Vagina (tissue), 2 donors: ENCODE results near the gene PMEL. TPM values are rescaled to one million over a fixed set of nuclear protein-coding genes. Genes with fewer than 3 reads are reported as not detected.

Experiments used
- DNase-seq, 2 donors: peaks; one replicate each; pipeline ENCODE4 v3.0.0-alpha.2; 2017; ENCODE audit errors: extremely low spot score in 2 of 2
- H3K27ac ChIP-seq: fragments of 200-600 bp; sonication (generic); one replicate; pipeline ENCODE4 v1.5.1; 2019
- H3K27me3 ChIP-seq: fragments of 200-600 bp; sonication (generic); one replicate; pipeline ENCODE4 v1.5.1; 2019
- H3K36me3 ChIP-seq, 2 donors: fragments of 200-600 bp; sonication (generic); one replicate each; pipeline ENCODE4 v1.5.1; 2017 to 2019
- H3K4me1 ChIP-seq: fragments of 200-600 bp; sonication (generic); one replicate; pipeline ENCODE4 v1.5.1; 2019
- H3K4me3 ChIP-seq, 2 donors: fragments of 200-600 bp; sonication (generic); 1 replicate in 1 of 2; 2 replicates in 1 of 2; pipeline ENCODE4 v1.5.1; 2016 to 2019
- H3K9me3 ChIP-seq: fragments of 200-600 bp; sonication (generic); one replicate; pipeline ENCODE4 v1.5.1; 2019
- POLR2A ChIP-seq, 2 donors: fragments of 450-650 bp; IDR thresholded peaks; one replicate each; pipeline ENCODE4 v1.6.1; 2017; ENCODE audit warnings: antibody characterized with exemption in 2 of 2, mild to moderate bottlenecking in 2 of 2, moderate library complexity in 2 of 2
- POLR2AphosphoS5 ChIP-seq, 2 donors: sonication (generic); formaldehyde crosslinking; IDR thresholded peaks; one replicate each; pipeline ENCODE4 v1.9.0; 2017; ENCODE audit warnings: antibody characterized with exemption in 2 of 2, mild to moderate bottlenecking in 2 of 2, low read depth in 1 of 2; ENCODE audit not compliant: insufficient read depth in 1 of 2
- intact Hi-C: fragments of 100-400 bp; cut with DNase I; formaldehyde crosslinking; loops from one replicate; pipeline ENCODE4 v1.15.1; 2023
- total RNA-seq: library from RNA; depleted of rRNA; stranded (reverse); fragments of >200 nt; gene quantifications from one replicate; pipeline ENCODE4 v1.2.3, GENCODE V29; 2016
- TF ChIP-seq, protein P1 (sequence below), 3 experiments: fragments of 450-650 bp in 2 of 3; fragments of 200-600 bp in 1 of 3; sonication (generic) in 1 of 3; IDR thresholded peaks; one replicate each; pipeline ENCODE4 v1.5.1; 2017 to 2019; ENCODE audit warnings: antibody characterized with exemption in 3 of 3, mild to moderate bottlenecking in 2 of 3, moderate library complexity in 2 of 3

The PMEL gene
- total RNA-seq, 1 donor from 2014 or later: 1.2 TPM

GRCh38 chr12:55909513-55909884 lies 56.3 kb downstream of the PMEL start:
- H3K27ac ChIP-seq: no peak overlapping the region
- DNase-seq: no peak
- peaks cover 0 to 14% of the 10 kb centered on the region in 2 donors for H3K36me3 ChIP-seq
- intact Hi-C loops: no loop called here
- no peaks in the 10 kb centered on the region for H3K27me3 ChIP-seq
- no peaks in the 10 kb centered on the region for H3K4me1 ChIP-seq
- no peaks in the 10 kb centered on the region for H3K9me3 ChIP-seq
- H3K4me3 ChIP-seq: no peak overlapping the region
- no peak for TF ChIP-seq POLR2A (IDR thresholded peaks at IDR 0.05)
- TF ChIP-seq, protein P1, sequence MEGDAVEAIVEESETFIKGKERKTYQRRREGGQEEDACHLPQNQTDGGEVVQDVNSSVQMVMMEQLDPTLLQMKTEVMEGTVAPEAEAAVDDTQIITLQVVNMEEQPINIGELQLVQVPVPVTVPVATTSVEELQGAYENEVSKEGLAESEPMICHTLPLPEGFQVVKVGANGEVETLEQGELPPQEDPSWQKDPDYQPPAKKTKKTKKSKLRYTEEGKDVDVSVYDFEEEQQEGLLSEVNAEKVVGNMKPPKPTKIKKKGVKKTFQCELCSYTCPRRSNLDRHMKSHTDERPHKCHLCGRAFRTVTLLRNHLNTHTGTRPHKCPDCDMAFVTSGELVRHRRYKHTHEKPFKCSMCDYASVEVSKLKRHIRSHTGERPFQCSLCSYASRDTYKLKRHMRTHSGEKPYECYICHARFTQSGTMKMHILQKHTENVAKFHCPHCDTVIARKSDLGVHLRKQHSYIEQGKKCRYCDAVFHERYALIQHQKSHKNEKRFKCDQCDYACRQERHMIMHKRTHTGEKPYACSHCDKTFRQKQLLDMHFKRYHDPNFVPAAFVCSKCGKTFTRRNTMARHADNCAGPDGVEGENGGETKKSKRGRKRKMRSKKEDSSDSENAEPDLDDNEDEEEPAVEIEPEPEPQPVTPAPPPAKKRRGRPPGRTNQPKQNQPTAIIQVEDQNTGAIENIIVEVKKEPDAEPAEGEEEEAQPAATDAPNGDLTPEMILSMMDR (IDR thresholded peaks at IDR 0.05): no peak
- TF ChIP-seq POLR2AphosphoS5 (IDR thresholded peaks at IDR 0.05; ENCODE audit: insufficient read depth in 1 of 2, low read depth in 1 of 2): no peak

DNA sequence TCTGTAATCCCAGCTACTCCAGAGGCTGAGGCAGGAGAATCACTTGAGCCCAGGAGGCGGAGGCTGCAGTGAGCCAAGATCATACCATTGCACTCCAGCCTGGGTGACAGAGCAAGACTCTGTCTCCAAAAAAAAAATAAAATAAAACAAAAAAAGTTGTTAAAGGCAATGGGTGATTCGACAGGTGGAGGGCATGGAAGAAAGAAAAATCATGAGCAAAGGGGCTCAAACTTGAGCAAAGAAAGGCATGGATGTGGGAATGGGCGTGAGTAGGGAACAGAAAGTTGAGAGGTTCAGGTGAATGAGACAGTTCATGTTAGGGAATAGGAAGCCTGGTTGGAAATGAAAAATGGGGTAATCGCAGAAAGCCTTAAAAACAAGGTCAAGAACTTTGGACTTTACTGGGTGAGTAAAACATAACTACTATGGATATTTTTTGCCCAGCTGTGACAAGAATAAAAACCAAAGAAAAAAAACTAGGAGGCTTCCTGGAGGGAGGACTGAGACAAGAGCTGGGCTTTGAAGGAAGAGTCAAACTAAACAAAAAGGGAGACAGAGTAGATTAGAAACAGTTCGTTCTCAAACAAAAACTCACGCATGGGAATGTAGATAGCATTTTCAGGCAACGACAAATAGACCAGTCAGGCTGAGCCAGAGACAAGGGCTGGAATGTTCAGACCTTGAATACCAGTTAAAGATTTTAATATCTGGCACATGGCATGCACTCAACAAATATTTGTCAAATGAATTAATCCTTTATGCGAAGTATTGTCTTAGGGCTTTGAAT lies 56.9 kb downstream of the PMEL start:
- H3K4me1 ChIP-seq: no peaks in the 10 kb centered on the region
- H3K9me3 ChIP-seq: no peaks in the 10 kb centered on the region
- DNase-seq: no peak
- H3K27me3 ChIP-seq: no peaks in the 10 kb centered on the region
- intact Hi-C loops: no loop called here
- no peak overlapping the region for H3K4me3 ChIP-seq
- H3K27ac ChIP-seq: no peak overlapping the region
- TF ChIP-seq POLR2AphosphoS5 (IDR thresholded peaks at IDR 0.05; ENCODE audit: insufficient read depth in 1 of 2, low read depth in 1 of 2) (no peak), POLR2A (IDR thresholded peaks at IDR 0.05) (no peak)
- TF ChIP-seq, protein P1 (IDR thresholded peaks at IDR 0.05): no peak
- H3K36me3 ChIP-seq: peaks cover 0 to 14% of the 10 kb centered on the region in 2 donors

- Histone ChIP-seq H3K9me3 (no peaks in the 10 kb centered on the region), H3K4me3 (no peak overlapping the region), H3K36me3 (peaks cover 0 to 20% of the 10 kb centered on the region in 2 donors), H3K27ac (no peak overlapping the region), H3K27me3 (no peaks in the 10 kb centered on the region), H3K4me1 (no peaks in the 10 kb centered on the region)
- no peak for TF ChIP-seq POLR2A (IDR thresholded peaks at IDR 0.05)
- TF ChIP-seq POLR2AphosphoS5 (IDR thresholded peaks at IDR 0.05; ENCODE audit: insufficient read depth in 1 of 2, low read depth in 1 of 2): no peak
- TF ChIP-seq, protein P1 (IDR thresholded peaks at IDR 0.05): no peak
- intact Hi-C loops: no loop called here
- no peak for DNase-seq
These were observed 59.8 kb downstream of the PMEL start for GRCh38 chr12:55906056-55906455.

Other genes with a start within 250 kb of the PMEL start
- 173 TPM for gene BLOC1S1, start 250.0 kb downstream of the PMEL start, total RNA-seq
- 10.6 TPM for gene RDH5, start 245.6 kb downstream of the PMEL start, total RNA-seq
- 568 TPM for gene CD63, start 237.0 kb downstream of the PMEL start, total RNA-seq
- gene GDF11, start 222.9 kb downstream of the PMEL start, total RNA-seq: 7.6 TPM
- 33.1 TPM for gene SARNP, start 148.3 kb downstream of the PMEL start, total RNA-seq
- 9.8 TPM for gene ORMDL2, start 148.0 kb downstream of the PMEL start, total RNA-seq
- gene DNAJC14, start 136.5 kb downstream of the PMEL start, total RNA-seq: 29.2 TPM
- gene MMP19, start 123.1 kb downstream of the PMEL start, total RNA-seq: 21.6 TPM
- 25.8 TPM for gene PYM1, start 38.1 kb downstream of the PMEL start, total RNA-seq
- 140 TPM for gene DGKA, start 34.9 kb downstream of the PMEL start, total RNA-seq
- gene CDK2, start 788 bp upstream of the PMEL start, total RNA-seq: 26.0 TPM
- gene RAB5B, start 8.0 kb upstream of the PMEL start, total RNA-seq: 80.5 TPM
- gene SUOX, start 31.2 kb upstream of the PMEL start, total RNA-seq: 15.5 TPM
- 4.4 TPM for gene IKZF4, start 55.0 kb upstream of the PMEL start, total RNA-seq
- gene RPS26, start 75.9 kb upstream of the PMEL start, total RNA-seq: 597 TPM
- 53.8 TPM for gene ERBB3, start 114.1 kb upstream of the PMEL start, total RNA-seq
- 116 TPM for gene PA2G4, start 138.5 kb upstream of the PMEL start, total RNA-seq
- gene RPL41, start 150.6 kb upstream of the PMEL start, total RNA-seq: 2,458 TPM
- gene ZC3H10, start 152.2 kb upstream of the PMEL start, total RNA-seq: 2.0 TPM
- gene ESYT1, start 162.2 kb upstream of the PMEL start, total RNA-seq: 140 TPM
- 40.8 TPM for gene MYL6B, start 186.5 kb upstream of the PMEL start, total RNA-seq
- gene MYL6, start 192.3 kb upstream of the PMEL start, total RNA-seq: 2,285 TPM
- gene SMARCC2, start 223.4 kb upstream of the PMEL start, total RNA-seq: 95.3 TPM